Prostate gland (tissue), 2 donors: Measurements from ENCODE around the gene AFF2. TPM values are rescaled to one million over a fixed set of nuclear protein-coding genes. Genes with fewer than 3 reads are reported as not detected.

ENCODE experiments used
- DNase-seq: peaks from one replicate; pipeline ENCODE4 v3.0.0-alpha.2; 2019; ENCODE audit warnings: low spot score
- H3K27ac ChIP-seq, 2 donors: fragments of 200-600 bp; sonication (generic); 2 replicates each; pipeline ENCODE4 v1.5.1; 2017 to 2019
- H3K27me3 ChIP-seq: fragments of 200-600 bp; sonication (generic); replicated peaks from 2 replicates; pipeline ENCODE4 v1.5.1; 2019; ENCODE audit not compliant: insufficient read depth
- H3K36me3 ChIP-seq, 2 donors: fragments of 200-600 bp; sonication (generic); 1 replicate in 1 of 2; 2 replicates in 1 of 2; pipeline versions ENCODE4 v1.5.1 to v1.8.1; 2017 to 2019
- H3K4me1 ChIP-seq: fragments of 200-600 bp; sonication (generic); replicated peaks from 2 replicates; pipeline ENCODE4 v1.5.1; 2019
- H3K4me3 ChIP-seq, 2 donors: fragments of 200-600 bp; sonication (generic); 2 replicates each; pipeline ENCODE4 v1.5.1; 2017 to 2019
- H3K9me3 ChIP-seq: fragments of 200-600 bp; sonication (generic); 2 replicates; pipeline ENCODE4 v1.5.1; 2017
- CTCF ChIP-seq, 4 experiments: fragments of 200-600 bp in 2 of 4; fragments of 450-650 bp in 2 of 4; sonication (generic) in 2 of 4; IDR thresholded peaks; 1 replicate in 3 of 4; 2 replicates in 1 of 4; pipeline ENCODE4 v1.5.1; 2016 to 2019; ENCODE audit warnings: antibody characterized with exemption in 4 of 4, mild to moderate bottlenecking in 2 of 4, moderate library complexity in 2 of 4
- POLR2A ChIP-seq: fragments of 450-650 bp; IDR thresholded peaks from one replicate; pipeline ENCODE4 v1.6.1; 2016; ENCODE audit warnings: antibody characterized with exemption, mild to moderate bottlenecking
- POLR2AphosphoS5 ChIP-seq: sonication (generic); formaldehyde crosslinking; IDR thresholded peaks from one replicate; pipeline ENCODE4 v1.6.1; 2017; ENCODE audit warnings: antibody characterized with exemption
- WGBS: methylation state at CpG from one replicate; pipeline ENCODE4 v1.1.5; 2018; 5-methylcytosine and 5-hydroxymethylcytosine counted together
- intact Hi-C: fragments of 100-400 bp; cut with DNase I; formaldehyde crosslinking; loops from one replicate; pipeline ENCODE4 v1.14.2; 2022
- total RNA-seq, 2 donors: library from RNA; depleted of rRNA; stranded (reverse); fragments of >200 nt; gene quantifications; one replicate each; pipeline ENCODE4 v1.1.0, GENCODE V29; 2016

Gene AFF2
- total RNA-seq, 2 donors from 2014 or later, result 0.27 to 22.2 TPM

GRCh38 chrX:148540671-148541583, 40.5 kb downstream of the AFF2 start:
- H3K36me3 ChIP-seq, result no peaks in the 10 kb centered on the region
- no peak overlapping the region for H3K27ac ChIP-seq
- DNase-seq, result no peak
- WGBS, result 72% methylated on average over 10 of the region's 10 CpGs
- no peak overlapping the region for H3K4me3 ChIP-seq
- no peaks in the 10 kb centered on the region for H3K9me3 ChIP-seq
- intact Hi-C loops, result no loop called here
- TF ChIP-seq POLR2AphosphoS5, result no peak
- TF ChIP-seq POLR2A, result no peak
- TF ChIP-seq CTCF (IDR thresholded peaks at IDR 0.05), result no peak
- no peaks in the 10 kb centered on the region for H3K27me3 ChIP-seq
- H3K4me1 ChIP-seq, result no peaks in the 10 kb centered on the region

GRCh38 chrX:148541584-148541940, 41.1 kb downstream of the AFF2 start:
- Histone ChIP-seq H3K27ac (no peak overlapping the region), H3K4me1 (no peaks in the 10 kb centered on the region), H3K9me3 (no peaks in the 10 kb centered on the region), H3K27me3 (no peaks in the 10 kb centered on the region), H3K36me3 (no peaks in the 10 kb centered on the region), H3K4me3 (no peak overlapping the region)
- TF ChIP-seq POLR2AphosphoS5 (no peak), CTCF (IDR thresholded peaks at IDR 0.05) (no peak), POLR2A (no peak)
- no peak for DNase-seq
- intact Hi-C loops, result no loop called here

GRCh38 chrX:148542481-148543255, 42.3 kb downstream of the AFF2 start:
- no peak for TF ChIP-seq POLR2A
- TF ChIP-seq CTCF (IDR thresholded peaks at IDR 0.05), result no peak
- TF ChIP-seq POLR2AphosphoS5, result no peak
- H3K9me3 ChIP-seq, result no peaks in the 10 kb centered on the region
- no peaks in the 10 kb centered on the region for H3K27me3 ChIP-seq
- H3K4me3 ChIP-seq, result no peak overlapping the region
- intact Hi-C loops, result no loop called here
- no peaks in the 10 kb centered on the region for H3K36me3 ChIP-seq
- no peak overlapping the region for H3K27ac ChIP-seq
- WGBS, result 79% methylated on average over 4 of the region's 5 CpGs
- no peak for DNase-seq
- H3K4me1 ChIP-seq, result no peaks in the 10 kb centered on the region

- no peaks in the 10 kb centered on the region for H3K27me3 ChIP-seq
- no peaks in the 10 kb centered on the region for H3K4me1 ChIP-seq
- TF ChIP-seq POLR2A (no peak), CTCF (IDR thresholded peaks at IDR 0.05) (no peak), POLR2AphosphoS5 (no peak)
- no peak overlapping the region for H3K4me3 ChIP-seq
- H3K27ac ChIP-seq, result no peak overlapping the region
- 79% methylated on average over 2 of the region's 2 CpGs for WGBS
- H3K9me3 ChIP-seq, result no peaks in the 10 kb centered on the region
- H3K36me3 ChIP-seq, result no peaks in the 10 kb centered on the region
- DNase-seq, result no peak
- intact Hi-C loops, result no loop called here
Observed at GRCh38 chrX:148552775-148553174, 52.4 kb downstream of the AFF2 start.
